WERI-Rb-1 (cell line): ENCODE results near the gene EBP.

Source experiments
- DNase-seq: peaks from one replicate; pipeline ENCODE4 v3.0.0-alpha.2; 2020
- H3K27ac ChIP-seq: fragments of 250-450 bp; sonication (Bioruptor Pico); 2 replicates; pipeline ENCODE4 v1.5.1; 2020; ENCODE audit warnings: mild to moderate bottlenecking, moderate library complexity
- H3K27me3 ChIP-seq: fragments of 250-450 bp; sonication (Bioruptor Pico); 2 replicates; pipeline ENCODE4 v1.5.1; 2021; ENCODE audit warnings: mild to moderate bottlenecking, low read depth, moderate library complexity; ENCODE audit not compliant: insufficient read depth, severe bottlenecking
- H3K36me3 ChIP-seq: fragments of 250-450 bp; sonication (Bioruptor Pico); 2 replicates; pipeline ENCODE4 v1.5.1; 2020; ENCODE audit warnings: mild to moderate bottlenecking, moderate library complexity
- H3K4me3 ChIP-seq: 2 replicates; pipeline ENCODE4 v1.5.1; 2011; ENCODE audit warnings: low read depth, mild to moderate bottlenecking, control low read depth, low read length
- H3K9me3 ChIP-seq: fragments of 250-450 bp; sonication (Bioruptor Pico); 2 replicates; pipeline ENCODE4 v1.5.1; 2021; ENCODE audit warnings: mild to moderate bottlenecking, moderate library complexity; ENCODE audit not compliant: severe bottlenecking
- TF ChIP-seq, protein P1 (sequence below): IDR thresholded peaks from 2 replicates; pipeline ENCODE4 v1.5.1; 2011; ENCODE audit warnings: low read depth, mild to moderate bottlenecking, control low read depth, inconsistent platforms, low read length

Gene EBP

DNA sequence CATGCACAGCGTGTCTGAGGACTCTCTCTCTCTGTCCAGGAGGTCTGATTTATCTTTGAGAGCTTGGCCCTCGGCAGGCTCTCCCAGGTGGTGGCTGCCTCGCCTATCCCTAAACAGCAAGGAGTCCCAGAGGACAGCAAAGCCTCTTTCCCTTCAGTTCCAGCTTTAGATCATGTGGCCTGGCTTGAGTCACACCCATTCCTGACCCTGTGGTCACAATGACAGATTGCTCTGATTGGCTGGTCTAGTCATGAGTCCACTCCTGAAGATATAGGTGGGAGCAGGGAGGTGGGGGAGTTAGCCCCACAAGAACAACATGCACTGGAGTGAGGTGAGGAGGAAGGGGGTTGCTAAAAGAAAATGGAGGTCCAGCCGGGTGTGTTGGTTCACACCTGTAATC lies 24.9 kb upstream of the EBP start:
- TF ChIP-seq, protein P1, sequence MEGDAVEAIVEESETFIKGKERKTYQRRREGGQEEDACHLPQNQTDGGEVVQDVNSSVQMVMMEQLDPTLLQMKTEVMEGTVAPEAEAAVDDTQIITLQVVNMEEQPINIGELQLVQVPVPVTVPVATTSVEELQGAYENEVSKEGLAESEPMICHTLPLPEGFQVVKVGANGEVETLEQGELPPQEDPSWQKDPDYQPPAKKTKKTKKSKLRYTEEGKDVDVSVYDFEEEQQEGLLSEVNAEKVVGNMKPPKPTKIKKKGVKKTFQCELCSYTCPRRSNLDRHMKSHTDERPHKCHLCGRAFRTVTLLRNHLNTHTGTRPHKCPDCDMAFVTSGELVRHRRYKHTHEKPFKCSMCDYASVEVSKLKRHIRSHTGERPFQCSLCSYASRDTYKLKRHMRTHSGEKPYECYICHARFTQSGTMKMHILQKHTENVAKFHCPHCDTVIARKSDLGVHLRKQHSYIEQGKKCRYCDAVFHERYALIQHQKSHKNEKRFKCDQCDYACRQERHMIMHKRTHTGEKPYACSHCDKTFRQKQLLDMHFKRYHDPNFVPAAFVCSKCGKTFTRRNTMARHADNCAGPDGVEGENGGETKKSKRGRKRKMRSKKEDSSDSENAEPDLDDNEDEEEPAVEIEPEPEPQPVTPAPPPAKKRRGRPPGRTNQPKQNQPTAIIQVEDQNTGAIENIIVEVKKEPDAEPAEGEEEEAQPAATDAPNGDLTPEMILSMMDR = no peak
- Histone ChIP-seq H3K27me3 (peaks cover 8% of the 10 kb centered on the region), H3K27ac (no peak overlapping the region), H3K9me3 (no peaks in the 10 kb centered on the region), H3K36me3 (no peaks in the 10 kb centered on the region), H3K4me3 (no peak overlapping the region)
- DNase-seq = no peak

GRCh38 chrX:48497871-48498270 lies 23.7 kb upstream of the EBP start:
- H3K27ac ChIP-seq = no peak overlapping the region
- TF ChIP-seq, protein P1 = no peak
- H3K4me3 ChIP-seq = no peak overlapping the region
- no peak for DNase-seq
- H3K9me3 ChIP-seq = no peaks in the 10 kb centered on the region
- H3K36me3 ChIP-seq = no peaks in the 10 kb centered on the region
- H3K27me3 ChIP-seq = peaks cover 8% of the 10 kb centered on the region

- Histone ChIP-seq H3K27me3 (peaks cover 8% of the 10 kb centered on the region), H3K27ac (no peak overlapping the region), H3K36me3 (no peaks in the 10 kb centered on the region), H3K4me3 (no peak overlapping the region), H3K9me3 (no peaks in the 10 kb centered on the region)
- no peak for DNase-seq
- TF ChIP-seq, protein P1 = no peak
Measured at GRCh38 chrX:48498374-48498809, 23.2 kb upstream of the EBP start.

DNA sequence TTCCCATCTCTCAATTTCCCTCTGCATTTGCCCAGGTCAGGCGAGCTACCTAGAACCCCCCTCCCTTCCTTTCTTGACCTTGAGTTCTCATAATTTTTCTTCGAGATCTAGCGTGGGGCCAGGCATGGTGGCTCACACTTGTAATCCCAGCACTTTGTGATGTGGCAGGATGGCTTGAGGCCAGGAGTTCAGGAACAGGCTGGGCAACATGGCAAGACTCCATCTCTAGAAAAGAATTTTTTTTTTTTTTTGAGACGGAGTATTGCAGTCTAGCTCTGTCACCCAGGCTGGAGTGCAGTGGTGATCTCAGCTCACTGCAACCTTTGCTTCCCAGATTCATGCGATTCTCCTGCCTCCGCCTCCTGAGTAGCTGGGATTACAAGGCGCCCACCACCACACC lies 17.3 kb upstream of the EBP start:
- no peak for DNase-seq
- no peak overlapping the region for H3K27ac ChIP-seq
- no peaks in the 10 kb centered on the region for H3K9me3 ChIP-seq
- H3K4me3 ChIP-seq = no peak overlapping the region
- peaks cover 1% of the 10 kb centered on the region for H3K27me3 ChIP-seq
- no peaks in the 10 kb centered on the region for H3K36me3 ChIP-seq
- TF ChIP-seq, protein P1 = no peak

- no peak for DNase-seq
- no peaks in the 10 kb centered on the region for H3K9me3 ChIP-seq
Measured at GRCh38 chrX:48505481-48505880, 16.1 kb upstream of the EBP start.

GRCh38 chrX:48507246-48507645 lies 14.4 kb upstream of the EBP start:
- no peak for DNase-seq
- H3K27me3 ChIP-seq = peaks cover 6% of the 10 kb centered on the region
- no peaks in the 10 kb centered on the region for H3K9me3 ChIP-seq
- H3K4me3 ChIP-seq = no peak overlapping the region
- H3K36me3 ChIP-seq = no peaks in the 10 kb centered on the region
- H3K27ac ChIP-seq = peak overlapping the region; percentile 7; the same call in 1 of the 2 replicates
- TF ChIP-seq, protein P1 = no peak

More at GRCh38 chrX:48505481-48505880, 16.1 kb upstream of the EBP start:
- Histone ChIP-seq H3K36me3 (no peaks in the 10 kb centered on the region), H3K27me3 (peaks cover 6% of the 10 kb centered on the region), H3K27ac (no peak overlapping the region), H3K4me3 (no peak overlapping the region)
- TF ChIP-seq, protein P1 = no peak
